Keratinocyte (primary cell): ENCODE results near the gene GAPVD1. TPM values are rescaled to one million over a fixed set of nuclear protein-coding genes. Genes with fewer than 3 reads are reported as not detected.

ENCODE experiments used
- DNase-seq: peaks from one replicate; pipeline ENCODE4 v3.0.0-alpha.2; 2011; ENCODE audit warnings: low read depth, missing footprints, low spot score
- FAIRE-seq: peaks from 2 replicates; lab custom pipeline; 2011; peaks lifted over from hg19 to GRCh38; lab: Jason Lieb, UNC
- H2AFZ ChIP-seq: 2 replicates; pipeline ENCODE4 v1.6.0; 2012; ENCODE audit warnings: low read length, control low read depth, inconsistent platforms; ENCODE audit not compliant: control insufficient read depth
- H3K27ac ChIP-seq: 2 replicates; pipeline ENCODE4 v1.5.1; 2011; ENCODE audit warnings: low read length; ENCODE audit not compliant: control insufficient read depth, insufficient read depth
- H3K27me3 ChIP-seq: 3 replicates; pipeline ENCODE4 v1.6.0; 2011; ENCODE audit warnings: low read length; ENCODE audit not compliant: control insufficient read depth, insufficient read depth; ENCODE audit errors: extremely low read depth
- H3K36me3 ChIP-seq, 2 experiments: 2 replicates in 1 of 2; 3 replicates in 1 of 2; pipeline ENCODE4 v1.5.1; 2011; ENCODE audit warnings: low read length in 2 of 2, mild to moderate bottlenecking in 1 of 2; ENCODE audit not compliant: control insufficient read depth in 2 of 2, insufficient read depth in 2 of 2; ENCODE audit errors: extremely low read depth in 1 of 2
- H3K4me1 ChIP-seq: 3 replicates; pipeline ENCODE4 v1.5.1; 2011; ENCODE audit warnings: low read length; ENCODE audit not compliant: control insufficient read depth, insufficient read depth; ENCODE audit errors: extremely low read depth
- H3K4me2 ChIP-seq: 3 replicates; pipeline ENCODE4 v1.6.0; 2011; ENCODE audit warnings: low read depth, low read length; ENCODE audit not compliant: control insufficient read depth, insufficient read depth; ENCODE audit errors: extremely low read depth
- H3K4me3 ChIP-seq, 3 experiments: fragments of 200-600 bp in 1 of 3; sonication (generic) in 1 of 3; 2 replicates in 2 of 3; 3 replicates in 1 of 3; pipeline ENCODE4 v1.5.1; 2011 to 2016; ENCODE audit warnings: low read length in 3 of 3, mild to moderate bottlenecking in 3 of 3, control low read depth in 2 of 3, inconsistent platforms in 1 of 3, low read depth in 1 of 3, mixed read lengths in 1 of 3, mixed run types in 1 of 3, moderate library complexity in 1 of 3; ENCODE audit not compliant: control insufficient read depth in 2 of 3, insufficient read depth in 2 of 3; ENCODE audit errors: extremely low read depth in 1 of 3
- H3K79me2 ChIP-seq: 2 replicates; pipeline ENCODE4 v1.6.0; 2012; ENCODE audit warnings: low read length; ENCODE audit not compliant: control insufficient read depth, insufficient read depth
- H3K9ac ChIP-seq: 3 replicates; pipeline ENCODE4 v1.6.0; 2011; ENCODE audit warnings: low read length; ENCODE audit not compliant: control insufficient read depth, insufficient read depth; ENCODE audit errors: extremely low read depth
- H3K9me1 ChIP-seq: 3 replicates; pipeline ENCODE4 v1.6.0; 2011; ENCODE audit warnings: low read length; ENCODE audit not compliant: control insufficient read depth, insufficient read depth; ENCODE audit errors: extremely low read depth
- H3K9me3 ChIP-seq: 2 replicates; pipeline ENCODE4 v1.5.1; 2012; ENCODE audit warnings: low read depth, low read length; ENCODE audit not compliant: control insufficient read depth
- H4K20me1 ChIP-seq: 3 replicates; pipeline ENCODE4 v1.6.0; 2011; ENCODE audit warnings: low read length; ENCODE audit not compliant: control insufficient read depth, insufficient read depth; ENCODE audit errors: extremely low read depth
- EZH2 ChIP-seq: IDR thresholded peaks from one replicate; pipeline ENCODE4 v1.6.1; 2012; ENCODE audit warnings: inconsistent platforms, mild to moderate bottlenecking, low read length, moderate library complexity
- dilution Hi-C: fragments of 300-500 bp; cut with MboI; formaldehyde crosslinking; loops from one replicate; pipeline ENCODE4 v1.7.0; 2020; ENCODE audit warnings: low sequenced_read_pairs; ENCODE audit not compliant: extremely low pct_ligation_motif_present
- polyA plus RNA-seq, 5 experiments: library from polyadenylated mRNA; depleted of rRNA in 3 of 5; stranded (reverse) in 3 of 5; stranded (forward) in 1 of 5; unstranded in 1 of 5; fragments of >200 nt; gene quantifications; 1 replicate in 1 of 5; 2 replicates in 3 of 5; 3 replicates in 1 of 5; pipeline versions ENCODE4 v1.2.1 to v1.2.3, GENCODE V29; 2011 to 2012; ENCODE audit warnings: missing spikeins in 2 of 5, low read depth in 1 of 5, low replicate concordance in 1 of 5
- TF ChIP-seq, protein P1 (sequence below), 3 experiments: IDR thresholded peaks in 1 of 3; conservative IDR thresholded peaks in 1 of 3; optimal IDR thresholded peaks in 1 of 3; 2 replicates in 2 of 3; 3 replicates in 1 of 3; pipeline versions ENCODE3 to v1.5.1; 2011; ENCODE audit warnings: low read length in 3 of 3, mild to moderate bottlenecking in 3 of 3, moderate library complexity in 2 of 3, control low read depth in 1 of 3, inconsistent platforms in 1 of 3; ENCODE audit not compliant: insufficient read depth in 2 of 3; ENCODE audit errors: extremely low read depth in 1 of 3

The GAPVD1 gene
- polyA plus RNA-seq, 1 donor (not counting 4 experiments of a cell fraction or from before 2014, with no cell fraction given) = 23.2 TPM

DNA sequence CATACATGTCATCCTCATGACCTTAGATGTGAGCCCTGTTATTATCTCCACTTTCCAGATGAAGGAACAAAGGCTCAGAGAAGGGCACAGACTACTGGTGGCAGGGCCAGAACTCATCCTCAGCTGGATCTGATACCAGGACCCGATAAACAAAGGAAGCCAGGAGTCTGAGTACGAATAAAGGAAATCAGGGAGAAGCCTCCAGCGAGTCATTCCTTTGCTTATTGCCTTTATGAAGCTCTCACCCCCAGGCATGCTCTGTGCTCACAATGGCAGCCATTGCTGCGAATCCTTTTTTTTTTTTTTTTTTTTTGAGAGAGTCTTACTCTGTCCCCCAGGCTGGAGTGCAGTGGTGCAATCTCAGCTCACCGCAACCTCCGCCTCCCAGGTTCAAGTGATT is 130.1 kb downstream of the GAPVD1 start:
- FAIRE-seq = peak; percentile 29
- Histone ChIP-seq H3K27me3 (no peaks in the 10 kb centered on the region), H3K9me3 (no peaks in the 10 kb centered on the region), H3K4me3 (no peak overlapping the region), H2AFZ (no peak overlapping the region), H4K20me1 (no peaks in the 10 kb centered on the region), H3K27ac (no peak overlapping the region), H3K4me2 (no peak overlapping the region), H3K9me1 (no peaks in the 10 kb centered on the region), H3K9ac (no peak overlapping the region), H3K4me1 (peaks cover 3% of the 10 kb centered on the region), H3K36me3 (no peaks in the 10 kb centered on the region), H3K79me2 (no peaks in the 10 kb centered on the region)
- TF ChIP-seq EZH2 = no peak
- TF ChIP-seq, protein P1, sequence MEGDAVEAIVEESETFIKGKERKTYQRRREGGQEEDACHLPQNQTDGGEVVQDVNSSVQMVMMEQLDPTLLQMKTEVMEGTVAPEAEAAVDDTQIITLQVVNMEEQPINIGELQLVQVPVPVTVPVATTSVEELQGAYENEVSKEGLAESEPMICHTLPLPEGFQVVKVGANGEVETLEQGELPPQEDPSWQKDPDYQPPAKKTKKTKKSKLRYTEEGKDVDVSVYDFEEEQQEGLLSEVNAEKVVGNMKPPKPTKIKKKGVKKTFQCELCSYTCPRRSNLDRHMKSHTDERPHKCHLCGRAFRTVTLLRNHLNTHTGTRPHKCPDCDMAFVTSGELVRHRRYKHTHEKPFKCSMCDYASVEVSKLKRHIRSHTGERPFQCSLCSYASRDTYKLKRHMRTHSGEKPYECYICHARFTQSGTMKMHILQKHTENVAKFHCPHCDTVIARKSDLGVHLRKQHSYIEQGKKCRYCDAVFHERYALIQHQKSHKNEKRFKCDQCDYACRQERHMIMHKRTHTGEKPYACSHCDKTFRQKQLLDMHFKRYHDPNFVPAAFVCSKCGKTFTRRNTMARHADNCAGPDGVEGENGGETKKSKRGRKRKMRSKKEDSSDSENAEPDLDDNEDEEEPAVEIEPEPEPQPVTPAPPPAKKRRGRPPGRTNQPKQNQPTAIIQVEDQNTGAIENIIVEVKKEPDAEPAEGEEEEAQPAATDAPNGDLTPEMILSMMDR (optimal IDR thresholded peaks at IDR 0.05 in 1 of 3, IDR thresholded peaks at IDR 0.05 in 1 of 3, conservative IDR thresholded peaks at IDR 0.05 in 1 of 3; ENCODE audit: extremely low read depth in 1 of 3, insufficient read depth in 2 of 3, low read length in 3 of 3) = no peak
- DNase-seq = no peak
- dilution Hi-C loops = no loop called here

DNA sequence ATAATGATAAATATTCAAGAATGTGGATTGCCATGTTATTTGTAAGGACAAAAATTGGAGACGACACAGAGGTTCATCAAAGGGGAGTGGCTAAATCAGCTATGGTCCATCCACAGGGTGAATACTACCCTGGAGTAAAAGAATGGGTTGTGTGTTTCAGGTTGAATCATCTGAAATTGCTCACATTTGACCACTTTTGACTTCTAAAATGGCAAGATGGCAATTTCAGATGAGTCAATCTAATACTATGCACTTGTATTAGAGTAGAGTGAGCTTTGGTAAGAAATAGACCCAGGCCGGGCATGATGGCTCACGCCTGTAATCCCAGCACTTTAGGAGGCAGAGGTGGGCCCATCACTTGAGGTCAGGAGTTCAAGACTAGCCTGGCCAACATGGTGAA is 131.8 kb downstream of the GAPVD1 start:
- Histone ChIP-seq H3K9me3 (no peaks in the 10 kb centered on the region), H3K9me1 (no peaks in the 10 kb centered on the region), H2AFZ (no peak overlapping the region), H3K36me3 (no peaks in the 10 kb centered on the region), H3K9ac (no peak overlapping the region), H3K79me2 (no peaks in the 10 kb centered on the region), H4K20me1 (no peaks in the 10 kb centered on the region), H3K4me2 (no peak overlapping the region), H3K27ac (no peak overlapping the region), H3K4me3 (no peak overlapping the region), H3K4me1 (peaks cover 3% of the 10 kb centered on the region), H3K27me3 (no peaks in the 10 kb centered on the region)
- DNase-seq (peak; percentile 54), FAIRE-seq (peak; percentile 84)
- no peak for TF ChIP-seq EZH2
- TF ChIP-seq, protein P1 (optimal IDR thresholded peaks at IDR 0.05 in 1 of 3, IDR thresholded peaks at IDR 0.05 in 1 of 3, conservative IDR thresholded peaks at IDR 0.05 in 1 of 3; ENCODE audit: extremely low read depth in 1 of 3, insufficient read depth in 2 of 3, low read length in 3 of 3) = no peak
- dilution Hi-C loops = no loop called here
